HG03064 (cell line): ENCODE measurements around the gene NETO1.

Experiments
- ATAC-seq: cut with Tn5 transposase; IDR thresholded peaks from one replicate; pipeline ENCODE4 v1.9.1; 2021; ENCODE audit warnings: low read depth; ENCODE audit not compliant: unreplicated experiment

NETO1 gene

GRCh38 chr18:72867746-72868584 lies at the start of gene NETO1:
Gene NETO1, minus strand, starts transcription at chr18:72867987. Its CDS starts 696 bp downstream, at chr18:72867291.
- ATAC-seq = no peak

GRCh38 chr18:72910045-72910444 lies 42.3 kb upstream of the NETO1 start:
- no peak for ATAC-seq

GRCh38 chr18:72908181-72908580 lies 40.4 kb upstream of the NETO1 start:
- no peak for ATAC-seq

- ATAC-seq = no peak
Observed at GRCh38 chr18:72903033-72903432, 35.2 kb upstream of the NETO1 start.

- no peak for ATAC-seq
Observed at GRCh38 chr18:72899338-72899737, 31.6 kb upstream of the NETO1 start.

GRCh38 chr18:72898870-72899269 lies 31.1 kb upstream of the NETO1 start:
- no peak for ATAC-seq

GRCh38 chr18:72895548-72895947 lies 27.8 kb upstream of the NETO1 start:
- ATAC-seq = no peak

GRCh38 chr18:72878561-72878960 lies 10.8 kb upstream of the NETO1 start:
- ATAC-seq = no peak

- no peak for ATAC-seq
Observed at GRCh38 chr18:72878143-72878542, 10.4 kb upstream of the NETO1 start.

GRCh38 chr18:72871091-72871490 lies 3.3 kb upstream of the NETO1 start:
- no peak for ATAC-seq

GRCh38 chr18:72869226-72870185 lies 1.7 kb upstream of the NETO1 start:
- no peak for ATAC-seq

GRCh38 chr18:72868585-72869225 lies 918 bp upstream of the NETO1 start:
- no peak for ATAC-seq

GRCh38 chr18:72866901-72867745 lies 664 bp downstream of the NETO1 start:
- no peak for ATAC-seq

- no peak for ATAC-seq
Observed at GRCh38 chr18:72866442-72866900, 1.3 kb downstream of the NETO1 start.

- ATAC-seq = no peak
Observed at GRCh38 chr18:72863754-72864153, 4.0 kb downstream of the NETO1 start.

- no peak for ATAC-seq
Observed at GRCh38 chr18:72859088-72859487, 8.7 kb downstream of the NETO1 start.

GRCh38 chr18:72849671-72850070 lies 18.1 kb downstream of the NETO1 start:
- no peak for ATAC-seq

GRCh38 chr18:72848503-72849237 lies 19.1 kb downstream of the NETO1 start:
- ATAC-seq = no peak

GRCh38 chr18:72847771-72848170 lies 20.0 kb downstream of the NETO1 start:
- ATAC-seq = no peak
